Measurements from ENCODE around the gene UBE2D3.

UBE2D3 gene

DNA sequence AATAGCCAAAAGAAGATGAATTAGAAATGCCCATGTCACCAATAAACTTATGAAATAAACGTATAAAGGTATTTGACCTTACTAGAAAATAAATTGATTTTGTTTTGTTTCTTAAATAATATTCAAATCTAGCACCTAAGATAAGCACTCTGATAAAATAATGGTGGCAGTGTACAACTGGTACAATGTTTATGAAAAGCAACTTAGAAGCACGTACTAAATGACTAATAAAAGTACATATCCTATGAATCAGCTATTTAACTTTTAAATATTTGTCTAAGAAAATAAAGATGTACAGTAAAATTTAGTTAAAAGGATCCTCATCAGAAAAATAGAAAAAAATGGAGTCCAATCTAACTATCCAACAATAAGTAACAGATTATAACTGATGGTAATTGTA, 73.3 kb downstream of the UBE2D3 start:
- no peak for DNase-seq (ENCODE audit: low read depth, low spot score)

DNA sequence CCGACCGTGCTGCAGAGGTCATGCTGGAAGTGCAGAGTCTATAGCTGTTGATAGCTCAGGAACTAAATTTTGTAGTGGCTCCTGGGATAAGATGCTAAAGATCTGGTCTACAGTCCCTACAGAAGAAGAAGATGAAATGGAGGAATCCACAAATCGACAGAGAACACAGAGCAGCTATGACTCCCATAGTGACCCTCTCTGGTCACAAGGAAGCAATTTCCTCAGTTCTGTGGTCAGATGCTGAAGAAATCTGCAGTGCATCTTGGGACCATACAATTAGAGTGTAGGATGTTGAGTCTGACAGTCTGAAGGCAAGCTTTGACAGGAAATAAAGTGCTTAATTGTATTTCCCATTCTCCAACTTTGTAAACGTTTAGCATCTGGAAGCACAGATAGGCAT, 75.4 kb downstream of the UBE2D3 start:
- no peak for DNase-seq (ENCODE audit: low read depth, low spot score)
